Measurements from ENCODE around the gene MRPL14. TPM values are rescaled to one million over a fixed set of nuclear protein-coding genes. Genes with fewer than 3 reads are reported as not detected.

MRPL14 gene
- total and polyA plus RNA-seq, 9 of the 15 experiments (the other 6 are each of a cell fraction or from before 2014, with no cell fraction given) = 126 to 424 (median 165) TPM

DNA sequence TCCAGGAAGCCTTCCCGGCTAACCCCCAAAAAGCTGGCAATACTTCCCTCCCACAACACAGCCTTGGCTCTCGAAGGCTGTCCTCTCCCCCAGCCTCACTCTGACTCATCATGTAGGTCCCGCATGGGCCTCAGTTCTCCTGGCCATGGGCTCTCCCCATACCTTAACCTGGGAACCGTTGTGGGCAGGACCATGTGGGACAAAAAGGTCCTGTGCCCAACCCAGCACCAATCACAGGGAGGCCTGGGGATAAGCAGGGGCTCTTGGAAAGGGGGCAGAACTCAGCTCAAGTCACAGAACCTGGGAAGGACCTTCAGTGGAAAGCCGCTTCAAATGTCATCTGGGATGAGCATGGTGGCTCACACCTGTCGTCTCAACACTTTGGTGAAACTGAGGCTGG, 45.5 kb downstream of the MRPL14 start (continued):
- TF ChIP-seq, protein P1, sequence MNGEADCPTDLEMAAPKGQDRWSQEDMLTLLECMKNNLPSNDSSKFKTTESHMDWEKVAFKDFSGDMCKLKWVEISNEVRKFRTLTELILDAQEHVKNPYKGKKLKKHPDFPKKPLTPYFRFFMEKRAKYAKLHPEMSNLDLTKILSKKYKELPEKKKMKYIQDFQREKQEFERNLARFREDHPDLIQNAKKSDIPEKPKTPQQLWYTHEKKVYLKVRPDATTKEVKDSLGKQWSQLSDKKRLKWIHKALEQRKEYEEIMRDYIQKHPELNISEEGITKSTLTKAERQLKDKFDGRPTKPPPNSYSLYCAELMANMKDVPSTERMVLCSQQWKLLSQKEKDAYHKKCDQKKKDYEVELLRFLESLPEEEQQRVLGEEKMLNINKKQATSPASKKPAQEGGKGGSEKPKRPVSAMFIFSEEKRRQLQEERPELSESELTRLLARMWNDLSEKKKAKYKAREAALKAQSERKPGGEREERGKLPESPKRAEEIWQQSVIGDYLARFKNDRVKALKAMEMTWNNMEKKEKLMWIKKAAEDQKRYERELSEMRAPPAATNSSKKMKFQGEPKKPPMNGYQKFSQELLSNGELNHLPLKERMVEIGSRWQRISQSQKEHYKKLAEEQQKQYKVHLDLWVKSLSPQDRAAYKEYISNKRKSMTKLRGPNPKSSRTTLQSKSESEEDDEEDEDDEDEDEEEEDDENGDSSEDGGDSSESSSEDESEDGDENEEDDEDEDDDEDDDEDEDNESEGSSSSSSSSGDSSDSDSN (IDR thresholded peaks at IDR 0.05; ENCODE audit: borderline replicate concordance in 1 of 2, low read depth in 2 of 2, low read length in 2 of 2) = no peak
- TF ChIP-seq MYC (IDR thresholded peaks at IDR 0.05; ENCODE audit: low read depth, low read length) (no peak), MYC (CRISPR knock-in tag; IDR thresholded peaks at IDR 0.05; ENCODE audit: borderline replicate concordance, low read depth) (no peak)

DNA sequence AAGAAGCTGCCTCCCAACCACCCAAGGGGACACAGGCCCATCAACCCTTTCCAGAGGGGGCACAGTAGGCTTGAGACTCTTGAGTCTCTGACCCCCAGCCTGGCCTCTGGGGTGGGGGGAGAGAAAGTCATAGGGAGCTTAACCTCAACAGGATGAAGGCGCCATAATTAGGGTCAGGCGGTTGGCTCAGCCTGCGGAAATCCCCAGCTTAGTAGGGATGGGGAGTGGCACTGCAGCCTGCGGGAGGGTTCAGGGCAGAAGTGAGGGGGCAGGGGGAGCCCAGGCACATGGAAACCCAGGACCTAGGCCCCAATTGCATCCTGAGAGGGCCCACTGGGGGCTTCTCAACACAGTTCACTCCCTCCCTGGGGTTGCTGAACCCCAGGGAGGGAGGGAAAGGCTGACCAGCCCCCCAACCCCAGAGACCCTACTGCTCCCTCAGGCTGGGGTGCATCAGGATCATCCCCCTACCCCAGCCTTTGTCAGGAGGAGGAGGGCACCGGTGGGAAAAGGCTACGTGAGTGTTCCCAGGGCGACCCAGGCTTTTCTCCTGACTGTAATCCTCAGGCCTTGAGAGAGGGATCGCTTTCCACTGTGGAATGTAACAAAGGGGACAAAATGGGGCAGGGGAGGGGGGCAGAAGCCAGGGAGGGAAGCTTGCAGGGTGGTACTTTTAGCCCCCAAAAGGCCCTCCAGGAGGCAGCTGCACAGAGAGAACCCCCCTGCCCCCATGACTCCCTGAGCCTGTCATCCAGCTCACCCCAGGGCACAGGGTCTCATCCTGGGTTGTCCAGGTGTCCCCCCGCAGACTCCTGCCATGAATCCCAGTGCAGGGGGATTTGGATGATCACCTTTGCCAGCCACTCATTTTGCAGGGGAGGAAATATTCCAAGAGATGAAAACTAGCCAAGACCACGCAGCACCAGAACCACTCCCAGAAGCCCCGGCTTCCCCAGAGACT, 46.4 kb downstream of the MRPL14 start:
- in situ Hi-C loops (cut with MboI) = no loop called here
- ChIA-PET POLR2A (interaction anchor here (1.0 to 1.2 kb wide), 2 partner anchors 362 to 416 kb away, joined by 3 read pairs; no protein-coding TSS in a partner anchor), CTCF (ENCODE audit: low intra/inter-chr PET ratio) (interaction anchor here (2.0 to 4.0 kb wide), 4 partner anchors 311 to 472 kb away, joined by 9 to 60 read pairs (median 24); partner anchors contain the start of gene VEGFA)
- no peaks in the 10 kb centered on the region for H3K9me3 ChIP-seq (replicated peaks; ENCODE audit: control insufficient read depth, insufficient read depth, low read depth, low read length)
- H3K9ac ChIP-seq (ENCODE audit: insufficient read depth in 1 of 2, low read depth in 2 of 2, low read length in 2 of 2) = peak overlapping the region in 1 of 2 experiments; percentile 32; a peak in 1 of 4 replicates
- ATAC-seq = no peak
- H3K4me3 ChIP-seq = no peak overlapping the region
- H3K36me3 ChIP-seq (ENCODE audit: control insufficient read depth, insufficient read depth, low read length) = no peaks in the 10 kb centered on the region; the same call in 2 of the 3 replicates
- DNase-seq (ENCODE audit: extremely low read depth in 1 of 4, low spot score in 3 of 4) = no peak
- no peak overlapping the region for H2AFZ ChIP-seq (ENCODE audit: low read depth, low read length)
- 57% methylated on average over 11 of the region's 11 CpGs for WGBS (ENCODE audit: insufficient coverage, low coverage, missing lambda C conversion rate)
- no peaks in the 10 kb centered on the region; the same call in 2 of the 3 replicates for H3K79me2 ChIP-seq (ENCODE audit: control insufficient read depth, insufficient read depth, low read length)
- H3K27me3 ChIP-seq (ENCODE audit: control insufficient read depth in 2 of 2, insufficient read depth in 2 of 2, low read length in 2 of 2) = no peaks in the 10 kb centered on the region; a peak in 1 of 5 replicates
- intact Hi-C loops (cut with micrococcal nuclease) = no loop called here
- H3K4me2 ChIP-seq (ENCODE audit: insufficient read depth, low read length) = no peak overlapping the region
- H3K27ac ChIP-seq (ENCODE audit: extremely low read depth, low read depth, low read length) = no peak overlapping the region
- no TSS peak for BruUV-seq (replicated peaks)
- H4K20me1 ChIP-seq (replicated peaks; ENCODE audit: control insufficient read depth, insufficient read depth, low read length) = no peaks in the 10 kb centered on the region
- no peaks in the 10 kb centered on the region for H3K9me1 ChIP-seq (ENCODE audit: control insufficient read depth, insufficient read depth, low read length)
- no peak for FAIRE-seq
- peaks cover 28 to 36% of the 10 kb centered on the region in 2 experiments; a peak in 4 of 5 replicates for H3K4me1 ChIP-seq (replicated peaks in 1 of 2; ENCODE audit: control insufficient read depth in 2 of 2, insufficient read depth in 2 of 2, low read length in 2 of 2)
- no peak for TF ChIP-seq HMG20B (CRISPR knock-in tag; IDR thresholded peaks at IDR 0.05)
- TF ChIP-seq CBX5 (IDR thresholded peaks at IDR 0.05; ENCODE audit: borderline replicate concordance, low read depth) = no peak
- no peak for TF ChIP-seq SIN3A (IDR thresholded peaks at IDR 0.05; ENCODE audit: borderline replicate concordance in 2 of 2, control insufficient read depth in 1 of 2, low read depth in 2 of 2, low read length in 2 of 2)
- TF ChIP-seq NR3C1 (CRISPR knock-in tag; IDR thresholded peaks at IDR 0.05) = no peak
- no peak for TF ChIP-seq ZSCAN32 (CRISPR knock-in tag; IDR thresholded peaks at IDR 0.05)
- no peak for TF ChIP-seq EHMT2 (IDR thresholded peaks at IDR 0.05)
- no peak for TF ChIP-seq HDAC3 (IDR thresholded peaks at IDR 0.05; ENCODE audit: borderline replicate concordance, partially characterized antibody)
- TF ChIP-seq DIDO1 (tag; IDR thresholded peaks at IDR 0.05; ENCODE audit: low read depth) = no peak
- no peak for TF ChIP-seq NCOA4 (IDR thresholded peaks at IDR 0.05; ENCODE audit: partially characterized antibody)
- no peak for TF ChIP-seq ZNF354B (CRISPR knock-in tag; IDR thresholded peaks at IDR 0.05)
- no peak for TF ChIP-seq ZNF239 (CRISPR knock-in tag; IDR thresholded peaks at IDR 0.05)
- no peak for TF ChIP-seq RFX1 (IDR thresholded peaks at IDR 0.05)
- TF ChIP-seq, protein P2, sequence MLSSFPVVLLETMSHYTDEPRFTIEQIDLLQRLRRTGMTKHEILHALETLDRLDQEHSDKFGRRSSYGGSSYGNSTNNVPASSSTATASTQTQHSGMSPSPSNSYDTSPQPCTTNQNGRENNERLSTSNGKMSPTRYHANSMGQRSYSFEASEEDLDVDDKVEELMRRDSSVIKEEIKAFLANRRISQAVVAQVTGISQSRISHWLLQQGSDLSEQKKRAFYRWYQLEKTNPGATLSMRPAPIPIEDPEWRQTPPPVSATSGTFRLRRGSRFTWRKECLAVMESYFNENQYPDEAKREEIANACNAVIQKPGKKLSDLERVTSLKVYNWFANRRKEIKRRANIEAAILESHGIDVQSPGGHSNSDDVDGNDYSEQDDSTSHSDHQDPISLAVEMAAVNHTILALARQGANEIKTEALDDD (IDR thresholded peaks at IDR 0.05) = no peak
- TF ChIP-seq, protein P3, sequence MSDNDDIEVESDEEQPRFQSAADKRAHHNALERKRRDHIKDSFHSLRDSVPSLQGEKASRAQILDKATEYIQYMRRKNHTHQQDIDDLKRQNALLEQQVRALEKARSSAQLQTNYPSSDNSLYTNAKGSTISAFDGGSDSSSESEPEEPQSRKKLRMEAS (CRISPR knock-in tag; IDR thresholded peaks at IDR 0.05) = no peak

Measured in K562 (cell line).